Amniotic epithelial cell (primary cell): ENCODE results near the gene RARA.
"Not testable (repeated sequence)": the region's sequence is repeated elsewhere in the genome, so short reads cannot be mapped to it uniquely, and the experiment has no call there.

Source experiments
- DNase-seq: peaks from one replicate; pipeline ENCODE4 v3.0.0-alpha.2; 2010; ENCODE audit warnings: low read depth

The RARA gene

GRCh38 chr17:40358323-40359038 is 49.5 kb downstream of the RARA start:
- peak; percentile 72 for DNase-seq

GRCh38 chr17:40360091-40360490 is 51.1 kb downstream of the RARA start:
- no peak for DNase-seq

- DNase-seq, result no peak
These were observed 52.3 kb downstream of the RARA start for GRCh38 chr17:40361063-40361924.

- DNase-seq, result no peak
These were observed 53.1 kb downstream of the RARA start for GRCh38 chr17:40361925-40362695.

GRCh38 chr17:40362696-40363110 is 53.7 kb downstream of the RARA start:
- DNase-seq, result peak; percentile 66

GRCh38 chr17:40363111-40363827 is 54.3 kb downstream of the RARA start:
- DNase-seq, result peak; percentile 37

GRCh38 chr17:40364121-40364861 is 55.3 kb downstream of the RARA start, which contains the start of gene GJD3:
Gene GJD3, minus strand, starts transcription at chr17:40364737. Its CDS starts 922 bp downstream, at chr17:40363815.
- no peak for DNase-seq

- no peak for DNase-seq
These were observed 55.9 kb downstream of the RARA start for GRCh38 chr17:40364906-40365305.

GRCh38 chr17:40366076-40366860 is 57.3 kb downstream of the RARA start:
- no peak for DNase-seq

- DNase-seq, result no peak
These were observed 58.0 kb downstream of the RARA start for GRCh38 chr17:40366861-40367518.

GRCh38 chr17:40367728-40368127 is 58.7 kb downstream of the RARA start:
- DNase-seq, result not testable (repeated sequence)

GRCh38 chr17:40369923-40370322 is 60.9 kb downstream of the RARA start:
- no peak for DNase-seq

- DNase-seq, result no peak
These were observed 62.4 kb downstream of the RARA start for GRCh38 chr17:40371261-40371929.

GRCh38 chr17:40372031-40372430 is 63.1 kb downstream of the RARA start:
- no peak for DNase-seq

GRCh38 chr17:40372644-40373043 is 63.7 kb downstream of the RARA start:
- DNase-seq, result not testable (repeated sequence)

- DNase-seq, result peak; percentile 96
These were observed 64.3 kb downstream of the RARA start for GRCh38 chr17:40373324-40373723.

- no peak for DNase-seq
These were observed 65.0 kb downstream of the RARA start for GRCh38 chr17:40373999-40374398.

- no peak for DNase-seq
These were observed 66.0 kb downstream of the RARA start for GRCh38 chr17:40374821-40375498.
